Lung (tissue), 12 donors: ENCODE data around the gene CDH23. TPM values are rescaled to one million over a fixed set of nuclear protein-coding genes. Genes with fewer than 3 reads are reported as not detected.

Experiments used
- ATAC-seq: fragments of 200-7000 bp; cut with Tn5 transposase; one replicate; pipeline ENCODE4 v1.9.1; 2020; ENCODE audit warnings: moderate number of reproducible peaks; ENCODE audit not compliant: insufficient read depth, low FRiP score
- DNase-seq, 3 donors: peaks; one replicate each; pipeline ENCODE4 v3.0.0-alpha.2; 2013 to 2017
- H3K27ac ChIP-seq, 2 donors: one replicate each; pipeline ENCODE4 v1.5.1; 2013; ENCODE audit warnings: mild to moderate bottlenecking in 2 of 2, moderate library complexity in 2 of 2, control low read depth in 1 of 2, inconsistent platforms in 1 of 2, low read depth in 1 of 2, low read length in 1 of 2
- H3K27me3 ChIP-seq, 3 donors: one replicate each; pipeline ENCODE4 v1.5.1; 2013; ENCODE audit warnings: low read length in 2 of 3; ENCODE audit not compliant: control insufficient read depth in 3 of 3, insufficient read depth in 3 of 3
- H3K36me3 ChIP-seq, 4 donors: one replicate each; pipeline ENCODE4 v1.5.1; 2013; ENCODE audit warnings: low read length in 4 of 4, mild to moderate bottlenecking in 1 of 4, moderate library complexity in 1 of 4; ENCODE audit not compliant: control insufficient read depth in 4 of 4, insufficient read depth in 4 of 4
- H3K4me1 ChIP-seq, 5 donors: one replicate each; pipeline ENCODE4 v1.5.1; 2013; ENCODE audit warnings: low read length in 5 of 5, mild to moderate bottlenecking in 2 of 5, moderate library complexity in 1 of 5; ENCODE audit not compliant: control insufficient read depth in 5 of 5, insufficient read depth in 5 of 5
- H3K4me3 ChIP-seq: one replicate; pipeline ENCODE4 v1.5.1; 2013; ENCODE audit warnings: mild to moderate bottlenecking, control low read depth, moderate library complexity
- H3K9ac ChIP-seq, 2 donors: one replicate each; pipeline ENCODE4 v1.5.1; 2013; ENCODE audit warnings: low read length in 2 of 2, control low read depth in 1 of 2; ENCODE audit not compliant: insufficient read depth in 1 of 2
- H3K9me3 ChIP-seq, 4 donors: one replicate each; pipeline ENCODE4 v1.5.1; 2013; ENCODE audit warnings: low read length in 3 of 4, mild to moderate bottlenecking in 1 of 4, moderate library complexity in 1 of 4; ENCODE audit not compliant: control insufficient read depth in 4 of 4, insufficient read depth in 3 of 4
- CTCF ChIP-seq: IDR thresholded peaks from 2 replicates; pipeline ENCODE4 v1.5.1; 2012; ENCODE audit warnings: mild to moderate bottlenecking; ENCODE audit errors: control extremely low read depth, extremely low read depth
- WGBS, 2 donors: extraction: QIAGEN DNeasy Blood & Tissue Kit; methylation state at CpG; one replicate each; pipeline ENCODE4 v1.1.7; 2013; 5-methylcytosine and 5-hydroxymethylcytosine counted together
- polyA plus RNA-seq, 2 donors: library from polyadenylated mRNA; stranded (reverse); fragments of 200-250 nt; gene quantifications; one replicate each; pipeline ENCODE4 v1.2.1, GENCODE V29; 2013
- total RNA-seq, 2 donors: library from RNA; depleted of rRNA in 1 of 2; stranded (reverse); fragments of >200 nt in 1 of 2; gene quantifications; one replicate each; pipeline ENCODE4 v1.2.1, GENCODE V29; 2014 to 2021
- donor health status: control.
- donor health status: control.
- donor health status: Bipolar disorder and iron deficiency.
- donor health status: healthy.
- donor health status: DM: yes; HTN: yes; CAD: no.

Gene CDH23
- total and polyA plus RNA-seq, 4 donors, result 4.5 to 29.5 (median 6.0) TPM

- WGBS, 2 donors, result 94 to 96% methylated on average over 35 of the region's 35 CpGs
- peaks cover 0 to 4% (median 0%) of the 10 kb centered on the region in 3 donors for H3K27me3 ChIP-seq
- H3K4me3 ChIP-seq, result no peak overlapping the region
- peaks cover 0 to 4% (median 0%) of the 10 kb centered on the region in 5 donors for H3K4me1 ChIP-seq
- no peak for DNase-seq
- H3K36me3 ChIP-seq, result no peaks in the 10 kb centered on the region
- TF ChIP-seq CTCF, result no peak
- H3K9ac ChIP-seq, result no peak overlapping the region
- no peak for ATAC-seq
- no peak overlapping the region for H3K27ac ChIP-seq
- no peaks in the 10 kb centered on the region for H3K9me3 ChIP-seq
Observed at GRCh38 chr10:71706216-71707121, 309.7 kb downstream of the CDH23 start.

- no peaks in the 10 kb centered on the region for H3K36me3 ChIP-seq
- WGBS, 2 donors, result 91 to 96% methylated on average over 5 of the region's 5 CpGs
- DNase-seq (no peak), ATAC-seq (no peak)
- no peaks in the 10 kb centered on the region for H3K9me3 ChIP-seq
- H3K27ac ChIP-seq, result no peak overlapping the region
- peaks cover 0 to 4% (median 0%) of the 10 kb centered on the region in 3 donors for H3K27me3 ChIP-seq
- no peak overlapping the region for H3K4me3 ChIP-seq
- TF ChIP-seq CTCF, result no peak
- peaks cover 0 to 4% (median 0%) of the 10 kb centered on the region in 5 donors for H3K4me1 ChIP-seq
- no peak overlapping the region for H3K9ac ChIP-seq
Observed at GRCh38 chr10:71707240-71707789, 310.6 kb downstream of the CDH23 start.

- H3K27me3 ChIP-seq, result peaks cover 0 to 4% (median 0%) of the 10 kb centered on the region in 3 donors
- no peak overlapping the region for H3K4me3 ChIP-seq
- H3K9ac ChIP-seq, result no peak overlapping the region
- no peaks in the 10 kb centered on the region for H3K9me3 ChIP-seq
- WGBS, 2 donors, result 15% methylated on average over 10 of the region's 10 CpGs
- no peaks in the 10 kb centered on the region for H3K36me3 ChIP-seq
- peak; percentile 58 to 72 (median 64) for DNase-seq
- no peak overlapping the region for H3K27ac ChIP-seq
- peak; percentile 82 for TF ChIP-seq CTCF
- no peak for ATAC-seq
- peaks cover 0 to 8% (median 6%) of the 10 kb centered on the region in 5 donors for H3K4me1 ChIP-seq
Observed at GRCh38 chr10:71708301-71708703, 311.6 kb downstream of the CDH23 start.
